ENCODE data around the gene RUVBL2.

Gene RUVBL2

GRCh38 chr19:48968179-48968661, 25.5 kb upstream of the RUVBL2 start:
- no peak for DNase-seq (ENCODE audit: low spot score)
- Histone ChIP-seq H3K4me3 (no peak overlapping the region), H3K27ac (peak overlapping the region in 1 of 2 donors; percentile 93)
- no peak for TF ChIP-seq CTCF (IDR thresholded peaks at IDR 0.05)

GRCh38 chr19:48968813-48969218, 24.9 kb upstream of the RUVBL2 start:
- TF ChIP-seq CTCF (IDR thresholded peaks at IDR 0.05): no peak
- H3K4me3 ChIP-seq: no peak overlapping the region
- H3K27ac ChIP-seq: peak overlapping the region in 1 of 2 donors; percentile 93
- DNase-seq (ENCODE audit: low spot score): no peak

- DNase-seq (ENCODE audit: low spot score): no peak
- TF ChIP-seq CTCF (IDR thresholded peaks at IDR 0.05): no peak
- Histone ChIP-seq H3K27ac (peak overlapping the region in 1 of 2 donors; percentile 15), H3K4me3 (no peak overlapping the region)
Measured at GRCh38 chr19:48969276-48970138, 24.2 kb upstream of the RUVBL2 start.

GRCh38 chr19:48970139-48970766, 23.4 kb upstream of the RUVBL2 start:
- no peak overlapping the region for H3K27ac ChIP-seq
- no peak for TF ChIP-seq CTCF (IDR thresholded peaks at IDR 0.05)
- no peak for DNase-seq (ENCODE audit: low spot score)
- no peak overlapping the region for H3K4me3 ChIP-seq

GRCh38 chr19:48970923-48971395, 22.7 kb upstream of the RUVBL2 start:
- Histone ChIP-seq H3K27ac (no peak overlapping the region), H3K4me3 (no peak overlapping the region)
- no peak for DNase-seq (ENCODE audit: low spot score)
- TF ChIP-seq CTCF (IDR thresholded peaks at IDR 0.05): peak; percentile 92

- no peak for TF ChIP-seq CTCF (IDR thresholded peaks at IDR 0.05)
- DNase-seq (ENCODE audit: low spot score): no peak
- H3K27ac ChIP-seq: no peak overlapping the region
Measured at GRCh38 chr19:48975947-48976847, 17.5 kb upstream of the RUVBL2 start.

More at GRCh38 chr19:48975947-48976847, 17.5 kb upstream of the RUVBL2 start:
- H3K4me3 ChIP-seq: no peak overlapping the region
